Subcutaneous adipose tissue (tissue), 4 donors: ENCODE data around the gene FUZ. TPM values are rescaled to one million over a fixed set of nuclear protein-coding genes. Genes with fewer than 3 reads are reported as not detected.

ENCODE experiments used
- CTCF ChIP-seq: fragments of 450-650 bp; IDR thresholded peaks from one replicate; pipeline ENCODE4 v1.5.1; 2016; ENCODE audit warnings: low read depth, mild to moderate bottlenecking, control low read depth, antibody characterized with exemption, moderate library complexity
- total RNA-seq, 4 donors: library from RNA; depleted of rRNA; stranded (reverse); fragments of >200 nt; gene quantifications; one replicate each; pipeline ENCODE4 v1.1.0, GENCODE V29; 2016

FUZ gene
- total RNA-seq, 4 donors from 2014 or later = 6.7 to 18.6 (median 13.3) TPM

- TF ChIP-seq CTCF = no peak
Measured at GRCh38 chr19:49807904-49808675, 5.0 kb downstream of the FUZ start.

- TF ChIP-seq CTCF = no peak
Measured at GRCh38 chr19:49807058-49807903, 5.8 kb downstream of the FUZ start.

GRCh38 chr19:49806620-49806959, 6.5 kb downstream of the FUZ start:
- TF ChIP-seq CTCF = no peak

GRCh38 chr19:49805822-49806619, 7.1 kb downstream of the FUZ start:
- no peak for TF ChIP-seq CTCF

- TF ChIP-seq CTCF = no peak
Measured at GRCh38 chr19:49803529-49803856, 9.6 kb downstream of the FUZ start.

- no peak for TF ChIP-seq CTCF
Measured at GRCh38 chr19:49802836-49803528, 10.1 kb downstream of the FUZ start.
